ENCODE data around the gene IL9R. TPM values are rescaled to one million over a fixed set of nuclear protein-coding genes. Genes with fewer than 3 reads are reported as not detected.

Gene IL9R
- total RNA-seq, 1 experiment from 2014 or later, result 0.56 TPM

DNA sequence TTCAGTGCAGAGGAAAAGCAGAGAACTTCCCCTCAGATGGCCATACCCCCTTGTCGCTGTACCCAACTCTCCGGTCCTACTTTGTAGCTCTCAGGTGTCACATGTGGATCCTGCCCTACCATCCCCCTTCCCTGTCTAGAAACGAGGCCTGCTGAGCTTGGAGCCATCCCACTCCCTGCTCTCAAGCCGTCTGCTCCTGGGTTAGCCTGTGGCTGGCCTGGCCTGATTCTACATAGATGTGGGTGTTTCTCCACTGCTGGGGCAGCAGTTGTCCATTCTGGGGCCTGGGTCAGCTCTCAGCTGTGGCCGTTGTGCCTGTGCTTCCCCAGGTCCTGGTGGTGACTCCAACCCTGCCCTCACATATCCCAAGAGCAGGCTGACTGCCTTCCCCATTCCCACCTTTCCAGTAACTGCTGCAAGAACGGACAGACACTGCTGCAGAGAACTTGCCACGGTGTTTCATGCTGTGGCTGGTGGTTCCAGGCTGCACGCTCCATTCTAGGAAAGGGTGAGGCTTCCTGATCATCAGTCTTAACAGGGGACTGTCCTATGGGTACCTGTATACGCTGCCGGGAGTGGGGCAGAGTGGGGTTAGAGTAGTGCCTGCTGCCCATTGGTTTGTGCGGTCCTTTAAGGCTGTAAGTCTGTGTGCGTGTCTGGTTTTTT, 3.6 kb downstream of the IL9R start:
- no peak for DNase-seq (ENCODE audit: low spot score)
- Histone ChIP-seq H3K27me3 (replicated peaks; ENCODE audit: insufficient read depth, low read depth, low read length, poor library complexity) (no peaks in the 10 kb centered on the region), H3K36me3 (ENCODE audit: insufficient read depth, low read length, poor library complexity, severe bottlenecking) (no peaks in the 10 kb centered on the region), H3K27ac (ENCODE audit: low read depth, low read length, poor library complexity, severe bottlenecking) (no peak overlapping the region), H3K4me1 (ENCODE audit: insufficient read depth, low read length, poor library complexity, severe bottlenecking) (no peaks in the 10 kb centered on the region), H3K9me3 (ENCODE audit: low read depth, low read length, poor library complexity, severe bottlenecking) (no peaks in the 10 kb centered on the region), H3K4me3 (ENCODE audit: low read depth, low read length, poor library complexity, severe bottlenecking) (no peak overlapping the region)
- BruUV-seq (replicated peaks), result no TSS peak
- ChIA-PET CTCF (no interaction called here), POLR2A (ENCODE audit: low non-redundant PET) (no interaction called here)
- intact Hi-C loops (cut with micrococcal nuclease; ENCODE audit: unreplicated experiment), result no loop called here
- TF ChIP-seq, protein P1, sequence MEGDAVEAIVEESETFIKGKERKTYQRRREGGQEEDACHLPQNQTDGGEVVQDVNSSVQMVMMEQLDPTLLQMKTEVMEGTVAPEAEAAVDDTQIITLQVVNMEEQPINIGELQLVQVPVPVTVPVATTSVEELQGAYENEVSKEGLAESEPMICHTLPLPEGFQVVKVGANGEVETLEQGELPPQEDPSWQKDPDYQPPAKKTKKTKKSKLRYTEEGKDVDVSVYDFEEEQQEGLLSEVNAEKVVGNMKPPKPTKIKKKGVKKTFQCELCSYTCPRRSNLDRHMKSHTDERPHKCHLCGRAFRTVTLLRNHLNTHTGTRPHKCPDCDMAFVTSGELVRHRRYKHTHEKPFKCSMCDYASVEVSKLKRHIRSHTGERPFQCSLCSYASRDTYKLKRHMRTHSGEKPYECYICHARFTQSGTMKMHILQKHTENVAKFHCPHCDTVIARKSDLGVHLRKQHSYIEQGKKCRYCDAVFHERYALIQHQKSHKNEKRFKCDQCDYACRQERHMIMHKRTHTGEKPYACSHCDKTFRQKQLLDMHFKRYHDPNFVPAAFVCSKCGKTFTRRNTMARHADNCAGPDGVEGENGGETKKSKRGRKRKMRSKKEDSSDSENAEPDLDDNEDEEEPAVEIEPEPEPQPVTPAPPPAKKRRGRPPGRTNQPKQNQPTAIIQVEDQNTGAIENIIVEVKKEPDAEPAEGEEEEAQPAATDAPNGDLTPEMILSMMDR (conservative IDR thresholded peaks at IDR 0.05; ENCODE audit: low read depth, low read length), result no peak
- TF ChIP-seq EZH2 (IDR thresholded peaks at IDR 0.05; ENCODE audit: borderline replicate concordance, low read depth, low read length, poor library complexity, severe bottlenecking), result no peak

DNA sequence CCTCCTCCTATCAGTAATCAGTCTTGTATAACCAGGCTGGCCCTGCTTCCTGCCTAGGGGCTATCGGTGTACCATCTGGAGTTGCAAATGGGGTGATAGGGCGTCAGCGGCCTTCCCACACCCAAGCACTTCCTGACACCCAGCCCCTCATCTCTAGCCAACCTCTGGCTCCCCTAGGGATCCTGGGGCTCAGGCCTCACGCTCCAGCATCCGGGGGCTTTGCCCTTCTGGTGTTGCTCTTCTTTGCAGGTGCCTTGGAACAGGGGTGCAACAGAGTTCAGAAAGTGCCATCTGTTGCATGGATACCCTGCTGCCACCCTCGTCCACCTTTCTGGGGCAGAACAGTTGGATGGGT, 4.1 kb downstream of the IL9R start:
- DNase-seq (ENCODE audit: low spot score), result no peak
- TF ChIP-seq, protein P1 (conservative IDR thresholded peaks at IDR 0.05; ENCODE audit: low read depth, low read length), result no peak
- TF ChIP-seq EZH2 (IDR thresholded peaks at IDR 0.05; ENCODE audit: borderline replicate concordance, low read depth, low read length, poor library complexity, severe bottlenecking), result no peak
- Histone ChIP-seq H3K4me1 (ENCODE audit: insufficient read depth, low read length, poor library complexity, severe bottlenecking) (no peaks in the 10 kb centered on the region), H3K4me3 (ENCODE audit: low read depth, low read length, poor library complexity, severe bottlenecking) (no peak overlapping the region), H3K27me3 (replicated peaks; ENCODE audit: insufficient read depth, low read depth, low read length, poor library complexity) (no peaks in the 10 kb centered on the region), H3K27ac (ENCODE audit: low read depth, low read length, poor library complexity, severe bottlenecking) (no peak overlapping the region), H3K36me3 (ENCODE audit: insufficient read depth, low read length, poor library complexity, severe bottlenecking) (no peaks in the 10 kb centered on the region), H3K9me3 (ENCODE audit: low read depth, low read length, poor library complexity, severe bottlenecking) (no peaks in the 10 kb centered on the region)
- intact Hi-C loops (cut with micrococcal nuclease; ENCODE audit: unreplicated experiment), result no loop called here
- BruUV-seq (replicated peaks), result no TSS peak
- POLR2A ChIA-PET (ENCODE audit: low non-redundant PET), result no interaction called here
- CTCF ChIA-PET, result no interaction called here

DNA sequence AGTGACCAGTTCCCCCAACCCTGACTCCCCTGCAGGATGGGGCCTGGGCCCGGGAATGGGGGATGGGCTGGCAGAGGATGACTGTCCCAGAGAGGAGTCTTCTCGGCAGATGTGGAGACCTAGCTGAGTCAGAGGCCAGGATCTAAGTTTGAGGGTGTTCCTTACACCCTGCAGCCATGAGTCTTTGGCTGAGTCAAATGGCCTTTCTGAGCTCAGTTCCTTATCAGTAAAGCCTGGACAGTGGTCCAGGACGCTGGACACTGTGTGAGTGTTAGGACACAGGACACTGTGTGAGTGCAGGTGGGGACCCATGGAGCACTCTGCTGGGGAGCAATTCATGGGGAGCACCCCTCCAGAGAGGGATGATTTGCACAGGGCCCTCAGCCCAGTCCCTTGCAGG, 5.0 kb downstream of the IL9R start:
- intact Hi-C loops (cut with micrococcal nuclease; ENCODE audit: unreplicated experiment), result no loop called here
- H3K4me1 ChIP-seq (ENCODE audit: insufficient read depth, low read length, poor library complexity, severe bottlenecking), result no peaks in the 10 kb centered on the region
- TF ChIP-seq EZH2 (IDR thresholded peaks at IDR 0.05; ENCODE audit: borderline replicate concordance, low read depth, low read length, poor library complexity, severe bottlenecking), result no peak
- TF ChIP-seq, protein P1 (conservative IDR thresholded peaks at IDR 0.05; ENCODE audit: low read depth, low read length), result no peak
- BruUV-seq (replicated peaks), result no TSS peak
- no peak overlapping the region for H3K4me3 ChIP-seq (ENCODE audit: low read depth, low read length, poor library complexity, severe bottlenecking)
- POLR2A ChIA-PET (ENCODE audit: low non-redundant PET), result no interaction called here
- no peaks in the 10 kb centered on the region for H3K36me3 ChIP-seq (ENCODE audit: insufficient read depth, low read length, poor library complexity, severe bottlenecking)
- H3K27me3 ChIP-seq (replicated peaks; ENCODE audit: insufficient read depth, low read depth, low read length, poor library complexity), result no peaks in the 10 kb centered on the region
- no peak overlapping the region for H3K27ac ChIP-seq (ENCODE audit: low read depth, low read length, poor library complexity, severe bottlenecking)
- no peaks in the 10 kb centered on the region for H3K9me3 ChIP-seq (ENCODE audit: low read depth, low read length, poor library complexity, severe bottlenecking)
- DNase-seq (ENCODE audit: low spot score), result no peak
- CTCF ChIA-PET, result no interaction called here
